GM12892 (cell line): Measurements from ENCODE around the gene TPST1.

Source experiments
- DNase-seq: peaks from one replicate; pipeline ENCODE4 v3.0.0; 2011; ENCODE audit not compliant: insufficient read length
- FAIRE-seq: peaks from 2 replicates; lab custom pipeline; 2011; peaks lifted over from hg19 to GRCh38; lab: Jason Lieb, UNC
- POLR2A ChIP-seq: IDR thresholded peaks from 2 replicates; pipeline ENCODE4 v1.6.1; 2011; ENCODE audit warnings: low read depth, low read length, control low read depth
- POLR2AphosphoS5 ChIP-seq: IDR thresholded peaks from 2 replicates; pipeline ENCODE4 v1.6.1; 2011; ENCODE audit warnings: low read depth, low read length, control low read depth
- TAF1 ChIP-seq: IDR thresholded peaks from 2 replicates; pipeline ENCODE4 v1.6.1; 2011; ENCODE audit warnings: low read depth, mild to moderate bottlenecking, control low read depth, low read length, borderline replicate concordance

TPST1 gene

GRCh38 chr7:66246554-66247171 is 41.5 kb downstream of the TPST1 start:
- no peak for TF ChIP-seq TAF1
- no peak for TF ChIP-seq POLR2A
- no peak for TF ChIP-seq POLR2AphosphoS5
- DNase-seq (no peak), FAIRE-seq (no peak)

GRCh38 chr7:66247380-66248078 is 42.4 kb downstream of the TPST1 start:
- FAIRE-seq (no peak), DNase-seq (no peak)
- TF ChIP-seq POLR2A (no peak), TAF1 (no peak), POLR2AphosphoS5 (no peak)

- FAIRE-seq (no peak), DNase-seq (no peak)
- TF ChIP-seq POLR2A (no peak), TAF1 (no peak), POLR2AphosphoS5 (no peak)
These were observed 45.6 kb downstream of the TPST1 start for GRCh38 chr7:66250711-66251110.

- TF ChIP-seq TAF1: no peak
- no peak for TF ChIP-seq POLR2A
- no peak for TF ChIP-seq POLR2AphosphoS5
- no peak for DNase-seq
- FAIRE-seq: no peak
These were observed 50.5 kb downstream of the TPST1 start for GRCh38 chr7:66255534-66256100.

GRCh38 chr7:66256281-66256680 is 51.1 kb downstream of the TPST1 start:
- FAIRE-seq (no peak), DNase-seq (no peak)
- TF ChIP-seq POLR2A: no peak
- TF ChIP-seq POLR2AphosphoS5: no peak
- no peak for TF ChIP-seq TAF1

- TF ChIP-seq POLR2AphosphoS5 (no peak), TAF1 (no peak), POLR2A (no peak)
- no peak for FAIRE-seq
- DNase-seq: no peak
These were observed 52.3 kb downstream of the TPST1 start for GRCh38 chr7:66257481-66257880.

- DNase-seq (no peak), FAIRE-seq (no peak)
- no peak for TF ChIP-seq POLR2AphosphoS5
- TF ChIP-seq POLR2A: no peak
- TF ChIP-seq TAF1: no peak
These were observed 53.3 kb downstream of the TPST1 start for GRCh38 chr7:66258409-66258808.

GRCh38 chr7:66261941-66262340 is 56.8 kb downstream of the TPST1 start:
- FAIRE-seq (no peak), DNase-seq (no peak)
- TF ChIP-seq POLR2AphosphoS5 (no peak), TAF1 (no peak)

GRCh38 chr7:66263936-66264335 is 58.8 kb downstream of the TPST1 start:
- FAIRE-seq (no peak), DNase-seq (no peak)
- TF ChIP-seq TAF1 (no peak), POLR2A (no peak), POLR2AphosphoS5 (no peak)

GRCh38 chr7:66265566-66265965 is 60.4 kb downstream of the TPST1 start:
- DNase-seq: no peak
- no peak for FAIRE-seq
- no peak for TF ChIP-seq TAF1
- TF ChIP-seq POLR2A: no peak
- TF ChIP-seq POLR2AphosphoS5: no peak

GRCh38 chr7:66267249-66267648 is 62.1 kb downstream of the TPST1 start:
- no peak for DNase-seq
- FAIRE-seq: no peak
- TF ChIP-seq POLR2A (no peak), POLR2AphosphoS5 (no peak), TAF1 (no peak)

- FAIRE-seq: no peak
- no peak for DNase-seq
- TF ChIP-seq POLR2A (no peak), POLR2AphosphoS5 (no peak), TAF1 (no peak)
These were observed 64.8 kb downstream of the TPST1 start for GRCh38 chr7:66269978-66270377.

GRCh38 chr7:66272321-66272720 is 67.2 kb downstream of the TPST1 start:
- FAIRE-seq (no peak), DNase-seq (no peak)
- TF ChIP-seq POLR2A (no peak), TAF1 (no peak), POLR2AphosphoS5 (no peak)
